ENCODE data around the gene TEX55. TPM values are rescaled to one million over a fixed set of nuclear protein-coding genes. Genes with fewer than 3 reads are reported as not detected.

The TEX55 gene
- total RNA-seq (not detected), total RNA-seq (0 to 0.07 (median 0) reads per million in 172 experiments)
- not detected for polyA plus RNA-seq (2013, experiment 1 of 2)
- 0.03 TPM for polyA plus RNA-seq (2013, experiment 2 of 2)

DNA sequence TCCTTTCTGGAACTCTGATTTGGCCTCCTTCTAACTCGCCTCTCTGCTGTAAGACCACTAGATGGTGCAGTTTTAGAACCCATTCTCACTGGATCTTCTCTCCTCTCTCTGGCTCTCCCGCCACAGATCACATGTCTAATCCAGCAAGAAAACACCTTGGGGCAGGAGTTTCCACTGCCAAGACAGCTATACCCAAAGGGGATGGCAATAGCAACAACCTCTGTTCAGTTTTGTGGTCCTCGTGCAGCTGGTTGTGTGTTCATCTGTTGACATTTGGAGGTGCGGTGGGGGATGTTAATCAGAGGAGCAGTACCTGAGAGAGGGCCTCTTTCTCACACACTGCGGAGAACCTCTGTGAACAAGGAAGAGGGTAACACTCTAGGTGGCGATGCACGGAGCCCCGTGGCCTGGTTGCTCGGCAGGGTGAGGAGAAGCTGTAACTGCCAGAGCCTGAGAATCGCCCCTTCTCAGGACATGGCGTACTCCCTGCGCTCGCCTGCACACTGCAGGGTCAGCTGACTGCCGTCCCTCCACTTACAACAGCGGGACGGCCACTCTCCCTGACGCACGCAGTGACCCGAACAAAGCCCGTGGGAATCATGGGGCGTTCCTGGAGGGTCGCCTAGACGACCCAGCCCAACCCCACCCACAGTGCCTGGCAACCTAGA is at the start of gene TEX55:
TSS of gene TEX55 (plus strand) at position 666 of the 668 bp plus-strand sequence. CDS start 25 bp downstream, outside the sequence.
- DNase-seq (peak in 4 of 14 experiments; percentile 13 to 46 (median 34)), ATAC-seq (ENCODE audit: poor library complexity) (peak; percentile 54)
- Histone ChIP-seq H3K27ac (ENCODE audit: low read depth in 1 of 2, low read length in 2 of 2) (no peak within 1 kb of the TSS), H3K4me1 (ENCODE audit: insufficient read depth, low read length) (no peaks in the 10 kb centered on the region), H3K4me3 (ENCODE audit: low read length) (no peak within 1 kb of the TSS), H3K9me3 (ENCODE audit: control insufficient read depth in 1 of 2, insufficient read depth in 1 of 2, low read length in 2 of 2) (no peaks in the 10 kb centered on the region), H3K27me3 (ENCODE audit: control insufficient read depth in 1 of 2, insufficient read depth in 2 of 2, low read length in 2 of 2) (no peaks in the 10 kb centered on the region), H3K36me3 (ENCODE audit: insufficient read depth, low read length) (no peaks in the 10 kb centered on the region)
- ChIA-PET POLR2A (interaction anchor here (0.9 kb wide), 1 partner anchor 96 kb away, joined by 4 read pairs; the partner anchor contains the start of gene B4GALT4), CTCF (interaction anchor here (1.3 kb wide), 1 partner anchor 96 kb away, joined by 6 read pairs; the partner anchor contains the start of gene B4GALT4)
- TF ChIP-seq, protein P1, sequence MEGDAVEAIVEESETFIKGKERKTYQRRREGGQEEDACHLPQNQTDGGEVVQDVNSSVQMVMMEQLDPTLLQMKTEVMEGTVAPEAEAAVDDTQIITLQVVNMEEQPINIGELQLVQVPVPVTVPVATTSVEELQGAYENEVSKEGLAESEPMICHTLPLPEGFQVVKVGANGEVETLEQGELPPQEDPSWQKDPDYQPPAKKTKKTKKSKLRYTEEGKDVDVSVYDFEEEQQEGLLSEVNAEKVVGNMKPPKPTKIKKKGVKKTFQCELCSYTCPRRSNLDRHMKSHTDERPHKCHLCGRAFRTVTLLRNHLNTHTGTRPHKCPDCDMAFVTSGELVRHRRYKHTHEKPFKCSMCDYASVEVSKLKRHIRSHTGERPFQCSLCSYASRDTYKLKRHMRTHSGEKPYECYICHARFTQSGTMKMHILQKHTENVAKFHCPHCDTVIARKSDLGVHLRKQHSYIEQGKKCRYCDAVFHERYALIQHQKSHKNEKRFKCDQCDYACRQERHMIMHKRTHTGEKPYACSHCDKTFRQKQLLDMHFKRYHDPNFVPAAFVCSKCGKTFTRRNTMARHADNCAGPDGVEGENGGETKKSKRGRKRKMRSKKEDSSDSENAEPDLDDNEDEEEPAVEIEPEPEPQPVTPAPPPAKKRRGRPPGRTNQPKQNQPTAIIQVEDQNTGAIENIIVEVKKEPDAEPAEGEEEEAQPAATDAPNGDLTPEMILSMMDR (IDR thresholded peaks at IDR 0.05), result peak; percentile 54
- Mint-ChIP-seq H3K27me3 (no peaks in the 10 kb centered on the region), H3K27ac (no peak within 1 kb of the TSS), H3K36me3 (ENCODE audit: low read depth) (no peaks in the 10 kb centered on the region), H3K4me3 (no peak within 1 kb of the TSS), H3K9me3 (no peaks in the 10 kb centered on the region), H3K4me1 (ENCODE audit: low read depth) (no peaks in the 10 kb centered on the region)
- intact Hi-C loops (cut with DNase I, micrococcal nuclease), result loop anchor here (1.0 to 5.0 kb wide), 3 partner anchors 96 to 208 kb away; no protein-coding TSS in a partner anchor

DNA sequence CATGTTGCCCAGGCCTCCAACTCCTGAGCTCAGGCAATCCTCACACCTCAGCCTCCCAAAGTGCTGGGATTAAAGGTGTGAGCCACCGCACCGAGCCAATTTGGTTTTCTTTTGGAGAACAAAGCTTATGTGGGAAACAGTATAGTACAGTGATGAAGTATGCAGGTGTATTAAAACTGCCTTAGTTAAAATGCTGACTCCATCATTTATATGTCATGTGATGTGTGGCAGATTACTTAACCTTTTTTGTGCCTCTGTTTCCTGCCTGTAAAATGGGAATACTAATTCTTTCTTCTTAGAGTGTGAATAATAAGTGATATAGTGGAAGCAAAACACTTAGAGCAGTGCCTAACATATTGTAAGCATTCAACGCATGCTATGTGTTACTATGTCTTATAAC is 48.0 kb upstream of the TEX55 start:
- no peaks in the 10 kb centered on the region for H3K9me3 Mint-ChIP-seq
- CTCF ChIA-PET, result interaction anchor here (1.0 to 10.2 kb wide), 3 partner anchors 63 to 220 kb away, joined by 4 to 134 read pairs (median 10); partner anchors contain the start of gene IGSF11

DNA sequence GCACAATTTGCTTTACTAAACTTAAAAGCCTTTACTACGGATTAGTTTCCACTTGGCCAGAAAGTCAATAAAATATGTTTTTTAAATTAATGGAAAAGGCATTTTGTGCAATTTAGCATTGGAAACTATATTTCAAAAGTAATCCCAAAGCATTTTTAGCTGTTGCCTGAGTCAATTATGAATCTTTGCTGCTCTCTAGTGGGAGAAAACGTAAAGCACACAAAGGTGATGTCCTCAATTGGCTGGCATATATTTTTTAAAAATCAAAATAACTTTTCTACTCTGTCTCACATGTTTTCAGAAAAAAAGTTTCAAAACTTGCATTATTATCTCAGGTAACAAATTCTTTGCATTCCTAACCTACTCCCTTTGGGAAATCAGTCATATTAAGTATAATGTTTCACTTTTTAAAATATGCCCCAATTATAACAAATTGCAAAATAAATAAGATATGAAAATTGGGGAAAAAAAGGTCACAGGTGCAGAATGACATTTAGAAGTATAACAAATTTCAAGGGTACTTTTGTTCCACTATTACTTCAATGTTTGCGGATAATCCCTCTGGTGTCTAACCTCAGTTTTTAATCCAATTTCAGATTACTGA is 47.2 kb upstream of the TEX55 start:
- no peaks in the 10 kb centered on the region for H3K36me3 ChIP-seq (ENCODE audit: insufficient read depth, low read length)
- no peaks in the 10 kb centered on the region for H3K27me3 Mint-ChIP-seq
- TF ChIP-seq, protein P1 (IDR thresholded peaks at IDR 0.05), result peak; percentile 90
- H3K27me3 ChIP-seq (ENCODE audit: control insufficient read depth in 1 of 2, insufficient read depth in 2 of 2, low read length in 2 of 2), result no peaks in the 10 kb centered on the region
- H3K27ac ChIP-seq (ENCODE audit: low read depth in 1 of 2, low read length in 2 of 2), result no peak overlapping the region
- no peak overlapping the region for H3K4me3 ChIP-seq (ENCODE audit: low read length)
- ChIA-PET CTCF (interaction anchor here (1.0 to 10.2 kb wide), 3 partner anchors 64 to 221 kb away, joined by 4 to 134 read pairs (median 10); partner anchors contain the start of gene IGSF11), POLR2A (interaction anchor here (1.2 to 1.4 kb wide), 3 partner anchors 142 to 216 kb away, joined by 3 to 9 read pairs (median 4); partner anchors contain the start of gene B4GALT4)
- no peaks in the 10 kb centered on the region for H3K36me3 Mint-ChIP-seq (ENCODE audit: low read depth)
- ATAC-seq (ENCODE audit: poor library complexity) (no peak), DNase-seq (peak in 4 of 14 experiments; percentile 14 to 67 (median 62))
- no peaks in the 10 kb centered on the region for H3K9me3 Mint-ChIP-seq
- no peak overlapping the region for H3K27ac Mint-ChIP-seq
- no peaks in the 10 kb centered on the region for H3K4me1 ChIP-seq (ENCODE audit: insufficient read depth, low read length)
- no peaks in the 10 kb centered on the region for H3K9me3 ChIP-seq (ENCODE audit: control insufficient read depth in 1 of 2, insufficient read depth in 1 of 2, low read length in 2 of 2)
- no peaks in the 10 kb centered on the region for H3K4me1 Mint-ChIP-seq (ENCODE audit: low read depth)
- intact Hi-C loops (cut with DNase I, micrococcal nuclease), result loop anchor here (1.0 to 5.0 kb wide), 4 partner anchors 64 to 216 kb away; partner anchors contain the start of genes IGSF11 (in 2 of the 2) and B4GALT4 (in 1 of the 2)
- H3K4me3 Mint-ChIP-seq, result no peak overlapping the region

More for the DNA sequence above, 48.0 kb upstream of the TEX55 start:
- Histone ChIP-seq H3K36me3 (ENCODE audit: insufficient read depth, low read length) (no peaks in the 10 kb centered on the region), H3K4me3 (ENCODE audit: low read length) (no peak overlapping the region), H3K9me3 (ENCODE audit: control insufficient read depth in 1 of 2, insufficient read depth in 1 of 2, low read length in 2 of 2) (no peaks in the 10 kb centered on the region), H3K4me1 (ENCODE audit: insufficient read depth, low read length) (no peaks in the 10 kb centered on the region), H3K27me3 (ENCODE audit: control insufficient read depth in 1 of 2, insufficient read depth in 2 of 2, low read length in 2 of 2) (no peaks in the 10 kb centered on the region), H3K27ac (ENCODE audit: low read depth in 1 of 2, low read length in 2 of 2) (no peak overlapping the region)
- H3K4me3 Mint-ChIP-seq, result no peak overlapping the region
- no peaks in the 10 kb centered on the region for H3K27me3 Mint-ChIP-seq
- H3K27ac Mint-ChIP-seq, result no peak overlapping the region
- no peaks in the 10 kb centered on the region for H3K36me3 Mint-ChIP-seq (ENCODE audit: low read depth)
- ATAC-seq (ENCODE audit: poor library complexity) (no peak), DNase-seq (no peak)
- H3K4me1 Mint-ChIP-seq (ENCODE audit: low read depth), result no peaks in the 10 kb centered on the region
- intact Hi-C loops (cut with DNase I, micrococcal nuclease), result loop anchor here (1.0 to 5.0 kb wide), 4 partner anchors 63 to 216 kb away; partner anchors contain the start of genes IGSF11 (in 2 of the 2) and B4GALT4 (in 1 of the 2)
- TF ChIP-seq, protein P1 (IDR thresholded peaks at IDR 0.05), result no peak
- POLR2A ChIA-PET, result interaction anchor here (1.2 to 1.4 kb wide), 2 partner anchors 213 to 216 kb away, joined by 3 to 9 read pairs; no protein-coding TSS in a partner anchor
